ENCODE data around the gene RASL12.
"Not testable (repeated sequence)": the region's sequence is repeated elsewhere in the genome, so short reads cannot be mapped to it uniquely, and the experiment has no call there.

RASL12 gene

DNA sequence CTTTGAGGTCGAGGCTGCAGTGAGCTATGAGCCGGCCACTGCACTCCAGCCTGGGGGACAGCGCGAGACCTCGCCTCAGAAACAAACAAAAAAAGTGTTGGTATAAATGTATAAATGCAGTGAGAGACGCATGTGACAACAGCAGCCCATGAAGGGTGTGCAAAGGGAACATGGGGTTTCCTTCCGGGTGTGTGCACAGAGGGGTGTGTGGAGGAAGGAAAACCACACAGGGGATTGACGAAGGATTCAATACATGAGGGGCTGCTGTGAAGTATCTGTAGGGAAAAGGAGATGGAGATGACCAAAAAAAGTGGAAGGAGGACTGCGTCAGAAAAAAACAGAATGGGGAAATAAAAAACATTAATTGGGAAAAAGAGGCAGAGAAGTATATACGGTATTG is 39.5 kb downstream of the RASL12 start:
- peak overlapping the region; percentile 83 for H3K4me3 ChIP-seq (ENCODE audit: low read length)
- no peak for DNase-seq (ENCODE audit: low read depth)
- TF ChIP-seq, protein P1, sequence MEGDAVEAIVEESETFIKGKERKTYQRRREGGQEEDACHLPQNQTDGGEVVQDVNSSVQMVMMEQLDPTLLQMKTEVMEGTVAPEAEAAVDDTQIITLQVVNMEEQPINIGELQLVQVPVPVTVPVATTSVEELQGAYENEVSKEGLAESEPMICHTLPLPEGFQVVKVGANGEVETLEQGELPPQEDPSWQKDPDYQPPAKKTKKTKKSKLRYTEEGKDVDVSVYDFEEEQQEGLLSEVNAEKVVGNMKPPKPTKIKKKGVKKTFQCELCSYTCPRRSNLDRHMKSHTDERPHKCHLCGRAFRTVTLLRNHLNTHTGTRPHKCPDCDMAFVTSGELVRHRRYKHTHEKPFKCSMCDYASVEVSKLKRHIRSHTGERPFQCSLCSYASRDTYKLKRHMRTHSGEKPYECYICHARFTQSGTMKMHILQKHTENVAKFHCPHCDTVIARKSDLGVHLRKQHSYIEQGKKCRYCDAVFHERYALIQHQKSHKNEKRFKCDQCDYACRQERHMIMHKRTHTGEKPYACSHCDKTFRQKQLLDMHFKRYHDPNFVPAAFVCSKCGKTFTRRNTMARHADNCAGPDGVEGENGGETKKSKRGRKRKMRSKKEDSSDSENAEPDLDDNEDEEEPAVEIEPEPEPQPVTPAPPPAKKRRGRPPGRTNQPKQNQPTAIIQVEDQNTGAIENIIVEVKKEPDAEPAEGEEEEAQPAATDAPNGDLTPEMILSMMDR (conservative IDR thresholded peaks at IDR 0.05; ENCODE audit: low read depth, low read length), result no peak

DNA sequence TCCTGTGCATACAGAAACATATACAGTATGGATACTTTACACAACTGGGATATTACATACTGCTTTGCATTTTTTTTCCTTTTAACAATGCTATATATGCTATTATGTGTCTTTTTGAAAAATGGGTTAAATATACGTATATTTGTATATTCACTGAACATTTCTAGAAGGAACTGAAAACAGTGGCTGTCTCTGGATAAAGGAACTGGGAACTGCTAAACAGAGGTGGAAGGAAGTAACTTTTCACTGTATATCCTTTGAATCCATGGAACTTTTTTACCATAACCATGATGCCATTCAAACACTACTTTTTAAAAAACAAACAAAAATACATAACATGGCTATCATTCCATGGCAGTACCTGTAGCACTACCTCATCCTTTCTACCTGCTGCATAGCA is 40.2 kb downstream of the RASL12 start:
- TF ChIP-seq, protein P1 (conservative IDR thresholded peaks at IDR 0.05; ENCODE audit: low read depth, low read length), result no peak
- no peak overlapping the region for H3K4me3 ChIP-seq (ENCODE audit: low read length)
- DNase-seq (ENCODE audit: low read depth), result no peak

DNA sequence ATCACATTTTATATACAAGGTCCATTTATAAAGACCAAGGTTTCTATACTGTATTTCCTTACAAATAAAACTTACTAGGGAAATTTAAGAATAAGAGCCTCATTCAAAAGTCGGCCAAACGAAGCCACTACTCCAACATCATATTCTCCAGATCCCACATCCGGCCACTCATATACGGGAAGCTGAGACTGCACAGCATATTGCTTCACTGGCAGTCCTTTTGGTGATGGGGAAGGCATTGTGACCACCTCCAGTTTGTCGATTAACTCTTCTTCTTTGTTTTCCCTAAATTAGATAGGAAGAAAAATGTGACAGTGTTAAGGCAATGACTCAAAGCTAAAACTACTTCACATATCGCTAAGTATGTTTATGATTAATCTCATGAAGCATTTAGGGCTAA is 41.0 kb downstream of the RASL12 start:
- TF ChIP-seq, protein P1 (conservative IDR thresholded peaks at IDR 0.05; ENCODE audit: low read depth, low read length), result no peak
- H3K4me3 ChIP-seq (ENCODE audit: low read length), result no peak overlapping the region
- no peak for DNase-seq (ENCODE audit: low read depth)

DNA sequence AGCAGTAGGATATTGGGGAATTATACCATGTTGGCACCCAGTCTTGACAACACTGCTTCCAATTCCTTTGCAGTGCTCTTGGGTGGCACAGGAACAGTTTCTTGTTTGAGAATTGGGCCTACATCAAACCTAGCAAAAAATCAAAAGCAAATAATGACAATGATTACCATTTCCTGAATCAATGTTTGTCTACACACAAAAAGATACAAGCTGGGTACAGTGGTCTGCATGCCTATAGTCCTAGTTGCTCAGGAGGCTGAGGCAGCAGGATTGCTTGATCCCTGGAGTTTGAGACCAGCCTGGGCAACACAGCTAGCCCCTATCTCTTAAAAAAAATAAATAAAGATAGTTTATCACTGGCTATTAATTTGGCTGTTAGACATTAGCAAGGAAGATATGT is 46.3 kb downstream of the RASL12 start:
- H3K4me3 ChIP-seq (ENCODE audit: low read length), result no peak overlapping the region
- no peak for DNase-seq (ENCODE audit: low read depth)
- TF ChIP-seq, protein P1 (conservative IDR thresholded peaks at IDR 0.05; ENCODE audit: low read depth, low read length), result no peak

DNA sequence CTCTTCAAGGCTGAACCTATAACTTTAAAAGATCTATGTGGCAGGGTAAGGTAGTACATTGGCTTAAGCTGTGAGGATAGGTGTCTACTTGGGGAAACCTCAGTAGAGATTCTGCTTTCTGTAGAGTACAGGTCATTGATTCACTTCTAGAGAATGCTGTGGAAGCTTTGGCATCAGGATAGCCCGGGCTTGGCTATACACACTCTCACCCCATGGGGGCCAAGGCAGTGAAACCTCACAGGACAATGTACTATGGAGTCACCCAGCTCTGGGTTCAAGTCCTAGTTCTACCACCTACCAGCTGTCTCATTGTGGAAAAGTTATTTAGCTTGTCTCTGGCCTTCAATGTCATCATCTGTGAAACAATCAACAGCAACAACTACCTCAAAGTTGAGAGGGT is 47.4 kb downstream of the RASL12 start:
- TF ChIP-seq, protein P1 (conservative IDR thresholded peaks at IDR 0.05; ENCODE audit: low read depth, low read length), result no peak
- no peak for DNase-seq (ENCODE audit: low read depth)
- no peak overlapping the region for H3K4me3 ChIP-seq (ENCODE audit: low read length)

DNA sequence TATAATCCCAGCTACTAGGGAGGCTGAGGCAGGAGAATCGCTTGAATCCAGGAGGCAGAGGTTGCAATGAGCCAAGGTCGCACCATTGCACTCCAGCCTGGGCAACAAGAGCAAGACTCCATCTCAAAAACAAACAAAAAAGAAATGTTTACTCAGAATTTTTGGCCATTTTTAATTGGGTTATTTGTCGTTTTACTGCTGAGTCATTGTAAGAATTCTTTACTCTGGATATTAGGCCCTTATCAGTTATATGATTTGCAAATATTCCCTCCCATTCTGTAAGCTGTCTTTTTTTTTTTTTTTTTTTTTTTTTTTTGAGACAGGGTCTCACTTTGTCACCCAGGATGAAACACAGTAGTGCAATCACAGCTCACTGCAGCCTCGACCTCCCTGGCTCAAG is 56.6 kb downstream of the RASL12 start:
- not testable (repeated sequence) for H3K4me3 ChIP-seq (ENCODE audit: low read length); DNase-seq (ENCODE audit: low read depth)

DNA sequence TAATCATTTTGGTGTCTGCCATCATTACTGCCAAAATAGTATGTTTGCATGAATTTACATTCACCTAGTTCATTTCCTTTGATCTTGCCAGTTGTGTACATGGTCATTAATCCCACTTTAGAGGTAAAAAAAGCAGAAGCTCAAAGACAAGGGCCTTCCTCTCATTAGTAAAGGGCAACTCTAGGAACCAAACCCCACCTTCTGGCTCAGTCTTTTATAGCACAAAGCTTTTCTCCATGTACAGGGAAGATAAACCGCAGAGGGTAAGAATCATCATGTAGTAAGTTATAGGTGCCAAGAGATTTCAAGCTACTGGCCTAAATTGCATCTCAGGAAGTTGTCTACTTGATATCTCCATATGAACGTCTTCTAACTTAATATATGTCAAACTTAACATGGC is 58.8 kb downstream of the RASL12 start:
- DNase-seq (ENCODE audit: low read depth), result no peak
- no peak overlapping the region for H3K4me3 ChIP-seq (ENCODE audit: low read length)
- TF ChIP-seq, protein P1 (conservative IDR thresholded peaks at IDR 0.05; ENCODE audit: low read depth, low read length), result peak; percentile 24

DNA sequence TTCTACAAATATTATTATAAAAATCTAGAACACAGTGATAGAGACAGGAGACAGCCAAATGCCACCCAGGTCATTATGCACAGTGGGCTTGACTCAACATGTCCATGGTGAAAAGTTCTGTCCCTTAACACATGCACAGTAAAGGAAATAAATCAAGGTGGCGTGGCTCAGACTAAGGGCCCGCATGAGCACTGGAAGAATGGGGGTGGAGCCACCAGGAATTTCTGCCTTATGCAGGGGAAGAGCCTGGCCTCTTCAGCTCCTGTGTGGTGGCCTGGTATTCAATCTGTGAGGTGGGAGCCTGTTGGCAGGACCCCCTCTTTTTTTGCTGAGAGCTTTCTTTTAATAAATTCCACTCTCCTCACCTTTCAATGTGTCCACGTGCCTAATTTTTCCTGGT is 60.9 kb downstream of the RASL12 start:
- no peak for DNase-seq (ENCODE audit: low read depth)
- TF ChIP-seq, protein P1 (conservative IDR thresholded peaks at IDR 0.05; ENCODE audit: low read depth, low read length), result no peak
- no peak overlapping the region for H3K4me3 ChIP-seq (ENCODE audit: low read length)

Measured in retinal pigment epithelial cell (primary cell).